Frontal cortex (tissue), 4 donors: Measurements from ENCODE around the gene FLRT3. TPM values are rescaled to one million over a fixed set of nuclear protein-coding genes. Genes with fewer than 3 reads are reported as not detected.

Source experiments
- DNase-seq, 2 donors: peaks; one replicate each; pipeline ENCODE4 v3.0.0; 2012; ENCODE audit warnings: low spot score in 2 of 2
- FAIRE-seq: peaks from 2 replicates; lab custom pipeline; 2012; peaks lifted over from hg19 to GRCh38; lab: Jason Lieb, UNC
- total RNA-seq: library from RNA; depleted of rRNA; stranded (reverse); fragments of >200 nt; gene quantifications from one replicate; pipeline ENCODE4 v1.2.3, GENCODE V29; 2014
- donor health status: control.
- donor health status: control.
- donor health status: control.

FLRT3 gene
- total RNA-seq, 1 donor from 2014 or later, result 97.4 TPM

GRCh38 chr20:14332866-14333265, 4.5 kb downstream of the FLRT3 start:
- DNase-seq (no peak), FAIRE-seq (no peak)

GRCh38 chr20:14331646-14332045, 5.8 kb downstream of the FLRT3 start:
- no peak for DNase-seq
- FAIRE-seq, result no peak

GRCh38 chr20:14319704-14320103, 17.7 kb downstream of the FLRT3 start:
- no peak for DNase-seq
- FAIRE-seq, result no peak

- DNase-seq (no peak), FAIRE-seq (no peak)
Measured at GRCh38 chr20:14313341-14314020, 23.9 kb downstream of the FLRT3 start.

- FAIRE-seq (no peak), DNase-seq (no peak)
Measured at GRCh38 chr20:14312001-14312400, 25.4 kb downstream of the FLRT3 start.

- FAIRE-seq, result no peak
- no peak for DNase-seq
Measured at GRCh38 chr20:14310977-14311627, 26.3 kb downstream of the FLRT3 start.

- DNase-seq (no peak), FAIRE-seq (no peak)
Measured at GRCh38 chr20:14307956-14308355, 29.5 kb downstream of the FLRT3 start.

GRCh38 chr20:14304472-14304871, 32.9 kb downstream of the FLRT3 start:
- FAIRE-seq, result no peak

GRCh38 chr20:14303651-14304050, 33.8 kb downstream of the FLRT3 start:
- FAIRE-seq, result no peak

More at GRCh38 chr20:14304472-14304871, 32.9 kb downstream of the FLRT3 start:
- DNase-seq, result no peak

GRCh38 chr20:14303106-14303505, 34.3 kb downstream of the FLRT3 start:
- no peak for DNase-seq
- no peak for FAIRE-seq

More at GRCh38 chr20:14303651-14304050, 33.8 kb downstream of the FLRT3 start:
- no peak for DNase-seq

- no peak for FAIRE-seq
- no peak for DNase-seq
Measured at GRCh38 chr20:14299831-14300230, 37.6 kb downstream of the FLRT3 start.

GRCh38 chr20:14295770-14296309, 41.6 kb downstream of the FLRT3 start:
- FAIRE-seq (no peak), DNase-seq (no peak)

GRCh38 chr20:14295238-14295637, 42.2 kb downstream of the FLRT3 start:
- no peak for DNase-seq
- FAIRE-seq, result no peak

GRCh38 chr20:14291502-14291901, 45.9 kb downstream of the FLRT3 start:
- FAIRE-seq, result no peak
- no peak for DNase-seq

- FAIRE-seq (no peak), DNase-seq (no peak)
Measured at GRCh38 chr20:14288341-14289330, 48.8 kb downstream of the FLRT3 start.

- DNase-seq, result no peak
- no peak for FAIRE-seq
Measured at GRCh38 chr20:14284443-14284842, 53.0 kb downstream of the FLRT3 start.

- no peak for DNase-seq
- FAIRE-seq, result no peak
Measured at GRCh38 chr20:14282140-14282539, 55.3 kb downstream of the FLRT3 start.
